K562 (cell line): ENCODE data around the gene SKIDA1. TPM values are rescaled to one million over a fixed set of nuclear protein-coding genes. Genes with fewer than 3 reads are reported as not detected.

ENCODE experiments used
- CREB3L1 ChIP-seq: fragments of 450-650 bp; IDR thresholded peaks from 2 replicates; pipeline ENCODE4 v1.6.1; 2014; ENCODE audit warnings: low read depth, mild to moderate bottlenecking, moderate library complexity, borderline replicate concordance
- KAT7 ChIP-seq: sonication (generic); formaldehyde crosslinking; IDR thresholded peaks from 2 replicates; pipeline ENCODE4 v1.8.0; 2022; ENCODE audit warnings: missing genetic modification reagents, mild to moderate bottlenecking, borderline replicate concordance
- LCOR ChIP-seq: sonication (generic); formaldehyde crosslinking; IDR thresholded peaks from 2 replicates; pipeline ENCODE4 v1.8.0; 2022; ENCODE audit warnings: mild to moderate bottlenecking, missing genetic modification reagents
- PRDM10 ChIP-seq: fragments of 450-650 bp; IDR thresholded peaks from 2 replicates; pipeline ENCODE4 v1.6.1; 2018; ENCODE audit not compliant: partially characterized antibody
- REST ChIP-seq, 2 experiments: fragments of 450-650 bp; formaldehyde crosslinking in 1 of 2; IDR thresholded peaks; 2 replicates each; pipeline versions ENCODE4 v1.4.0 to v1.6.1; 2014 to 2020; ENCODE audit warnings: mild to moderate bottlenecking in 2 of 2, borderline replicate concordance in 1 of 2, low read depth in 1 of 2
- THAP12 ChIP-seq: fragments of 250-450 bp; sonication (Bioruptor Pico); IDR thresholded peaks from 2 replicates; pipeline ENCODE4 v1.9.0; 2021; ENCODE audit warnings: mild to moderate bottlenecking, inconsistent platforms
- XRCC4 ChIP-seq: IDR thresholded peaks from one replicate; pipeline ENCODE4 v1.6.1; 2011; ENCODE audit not compliant: insufficient read depth, insufficient read length; ENCODE audit errors: extremely low read depth
- ZC3H11A ChIP-seq: IDR thresholded peaks from 2 replicates; pipeline ENCODE4 v1.6.1; 2012; ENCODE audit warnings: low read depth, low read length, improper control_type of control experiment
- polyA plus RNA-seq, 8 experiments: library from polyadenylated mRNA; depleted of rRNA in 4 of 8; stranded (reverse) in 5 of 8; unstranded in 3 of 8; fragments of >200 nt; fragmentation: Nextera tagmentation in 2 of 8; fragmentation: Illumina TruSeq in 1 of 8; extraction: Ambion mirVana in 2 of 8; extraction: Trizol in 1 of 8; gene quantifications; 2 replicates each; pipeline versions ENCODE4 v1.2.1 to v1.2.3, GENCODE V29; 2011 to 2014; ENCODE audit warnings: inconsistent platforms in 1 of 8, missing spikeins in 1 of 8
- total RNA-seq, 7 experiments: library from RNA; depleted of rRNA in 6 of 7; stranded (reverse); fragments of >200 nt in 6 of 7; fragmentation: Illumina TruSeq in 2 of 7; extraction: Trizol in 2 of 7; gene quantifications; 2 replicates each; pipeline versions ENCODE4 v1.2.1 to v1.2.3, GENCODE V29; 2011 to 2021; ENCODE audit warnings: low replicate concordance in 1 of 7

SKIDA1 gene
- total and polyA plus RNA-seq, 9 of the 15 experiments (the other 6 are each of a cell fraction or from before 2014, with no cell fraction given): 0.05 to 1.1 (median 0.42) TPM

- TF ChIP-seq REST (IDR thresholded peaks at IDR 0.05; ENCODE audit: borderline replicate concordance): no peak
- TF ChIP-seq REST (CRISPR knock-in tag; IDR thresholded peaks at IDR 0.05; ENCODE audit: low read depth): peak; percentile 31; the same call in 1 of the 2 replicates
- TF ChIP-seq ZC3H11A: no peak
- TF ChIP-seq KAT7 (CRISPR knock-in tag): 0 out of 2 replicates have a peak, but pooled peaks have one; percentile 29
- TF ChIP-seq CREB3L1: no peak
- TF ChIP-seq THAP12 (CRISPR knock-in tag): 0 out of 2 replicates have a peak, but pooled peaks have one; percentile 24
- no peak for TF ChIP-seq XRCC4
- TF ChIP-seq LCOR (CRISPR knock-in tag): no peak
- no peak for TF ChIP-seq PRDM10
Observed at GRCh38 chr10:21496343-21497176, 28.9 kb downstream of the SKIDA1 start (continued).
